ENCODE data around the gene NOC4L. TPM values are rescaled to one million over a fixed set of nuclear protein-coding genes. Genes with fewer than 3 reads are reported as not detected.
"Not testable (repeated sequence)": the region's sequence is repeated elsewhere in the genome, so short reads cannot be mapped to it uniquely, and the experiment has no call there.

Gene NOC4L
- total and polyA plus RNA-seq, 2 donors (not counting 3 experiments of a cell fraction or from before 2014, with no cell fraction given), result 19.4 to 29.4 TPM

DNA sequence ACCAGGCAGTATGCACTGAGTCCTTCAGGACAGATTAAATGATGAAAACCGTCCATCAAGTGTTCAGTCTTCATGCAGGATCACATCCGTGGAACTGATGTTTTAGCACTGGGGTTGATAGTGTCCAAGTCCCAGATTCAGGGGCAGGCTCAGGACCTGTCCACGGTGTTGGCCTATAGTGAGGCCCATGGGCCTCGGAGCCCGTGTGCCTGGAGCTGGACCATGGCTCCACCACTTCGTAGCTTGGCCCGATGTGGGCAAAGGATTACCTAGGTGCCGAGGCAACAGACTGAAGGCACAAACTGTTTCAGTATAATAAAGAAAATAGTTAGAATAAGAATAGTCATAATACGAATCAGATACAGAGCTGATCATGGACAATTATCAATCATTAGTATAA is 42.0 kb upstream of the NOC4L start:
- no peak overlapping the region for H3K9ac ChIP-seq (replicated peaks; ENCODE audit: extremely low read depth, insufficient read depth, low read length)
- no TSS peak for BruUV-seq (replicated peaks)
- TF ChIP-seq POLR2A (IDR thresholded peaks at IDR 0.05; ENCODE audit: low read depth, low read length) (no peak), GATA2 (IDR thresholded peaks at IDR 0.05; ENCODE audit: insufficient read depth, insufficient read length, low read depth, low read length) (no peak), MYC (IDR thresholded peaks at IDR 0.05; ENCODE audit: low read depth, low read length) (no peak), POLR2AphosphoS5 (IDR thresholded peaks at IDR 0.05; ENCODE audit: insufficient read depth, low read depth, low read length) (no peak), FOS (IDR thresholded peaks at IDR 0.05; ENCODE audit: borderline replicate concordance, insufficient read depth, low read length) (no peak), EZH2 (IDR thresholded peaks at IDR 0.05; ENCODE audit: borderline replicate concordance, low read depth, low read length, severe bottlenecking) (no peak), JUN (IDR thresholded peaks at IDR 0.05; ENCODE audit: borderline replicate concordance, insufficient read depth, insufficient read length, low read depth) (no peak)
- TF ChIP-seq, protein P1, sequence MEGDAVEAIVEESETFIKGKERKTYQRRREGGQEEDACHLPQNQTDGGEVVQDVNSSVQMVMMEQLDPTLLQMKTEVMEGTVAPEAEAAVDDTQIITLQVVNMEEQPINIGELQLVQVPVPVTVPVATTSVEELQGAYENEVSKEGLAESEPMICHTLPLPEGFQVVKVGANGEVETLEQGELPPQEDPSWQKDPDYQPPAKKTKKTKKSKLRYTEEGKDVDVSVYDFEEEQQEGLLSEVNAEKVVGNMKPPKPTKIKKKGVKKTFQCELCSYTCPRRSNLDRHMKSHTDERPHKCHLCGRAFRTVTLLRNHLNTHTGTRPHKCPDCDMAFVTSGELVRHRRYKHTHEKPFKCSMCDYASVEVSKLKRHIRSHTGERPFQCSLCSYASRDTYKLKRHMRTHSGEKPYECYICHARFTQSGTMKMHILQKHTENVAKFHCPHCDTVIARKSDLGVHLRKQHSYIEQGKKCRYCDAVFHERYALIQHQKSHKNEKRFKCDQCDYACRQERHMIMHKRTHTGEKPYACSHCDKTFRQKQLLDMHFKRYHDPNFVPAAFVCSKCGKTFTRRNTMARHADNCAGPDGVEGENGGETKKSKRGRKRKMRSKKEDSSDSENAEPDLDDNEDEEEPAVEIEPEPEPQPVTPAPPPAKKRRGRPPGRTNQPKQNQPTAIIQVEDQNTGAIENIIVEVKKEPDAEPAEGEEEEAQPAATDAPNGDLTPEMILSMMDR (IDR thresholded peaks at IDR 0.05; ENCODE audit: extremely low read depth in 1 of 2, insufficient read depth in 1 of 2, low read depth in 1 of 2, low read length in 2 of 2), result no peak
- TF ChIP-seq, protein P2, sequence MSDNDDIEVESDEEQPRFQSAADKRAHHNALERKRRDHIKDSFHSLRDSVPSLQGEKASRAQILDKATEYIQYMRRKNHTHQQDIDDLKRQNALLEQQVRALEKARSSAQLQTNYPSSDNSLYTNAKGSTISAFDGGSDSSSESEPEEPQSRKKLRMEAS (IDR thresholded peaks at IDR 0.05; ENCODE audit: insufficient read depth, insufficient read length), result no peak
- no peaks in the 10 kb centered on the region for H3K79me2 ChIP-seq (ENCODE audit: control insufficient read depth, insufficient read depth, low read length)
- CTCF ChIA-PET, result no interaction called here
- no peak overlapping the region for H3K27ac ChIP-seq (ENCODE audit: insufficient read depth, low read depth, low read length)
- no peaks in the 10 kb centered on the region for H4K20me1 ChIP-seq (replicated peaks; ENCODE audit: control insufficient read depth, extremely low read depth, insufficient read depth, low read length)
- FAIRE-seq (no peak), DNase-seq (ENCODE audit: low read depth, low spot score) (no peak)
- H3K4me2 ChIP-seq (ENCODE audit: insufficient read depth, low read length), result no peak overlapping the region
- no peaks in the 10 kb centered on the region for H3K9me1 ChIP-seq (replicated peaks; ENCODE audit: control insufficient read depth, extremely low read depth, insufficient read depth, low read length)
- no peaks in the 10 kb centered on the region for H3K9me3 ChIP-seq (replicated peaks; ENCODE audit: control insufficient read depth, insufficient read depth, low read length)
- POLR2A ChIA-PET, result no interaction called here
- H3K27me3 ChIP-seq (ENCODE audit: control insufficient read depth in 2 of 2, insufficient read depth in 2 of 2, low read length in 2 of 2), result no peaks in the 10 kb centered on the region
- H3K4me3 ChIP-seq (replicated peaks in 1 of 3; ENCODE audit: insufficient read depth in 1 of 3, low read depth in 1 of 3, low read length in 3 of 3), result no peak overlapping the region
- intact Hi-C loops (cut with micrococcal nuclease) (no loop called here), dilution Hi-C loops (cut with MboI; ENCODE audit: extremely low pct_ligation_motif_present, low sequenced_read_pairs) (no loop called here)
- H2AFZ ChIP-seq (ENCODE audit: low read depth, low read length), result no peak overlapping the region
- H3K4me1 ChIP-seq (ENCODE audit: control insufficient read depth, extremely low read depth, insufficient read depth, low read length), result no peaks in the 10 kb centered on the region
- H3K36me3 ChIP-seq (ENCODE audit: control insufficient read depth in 2 of 2, extremely low read depth in 1 of 2, insufficient read depth in 2 of 2, low read length in 2 of 2), result peaks cover 0 to 11% of the 10 kb centered on the region in 2 experiments

DNA sequence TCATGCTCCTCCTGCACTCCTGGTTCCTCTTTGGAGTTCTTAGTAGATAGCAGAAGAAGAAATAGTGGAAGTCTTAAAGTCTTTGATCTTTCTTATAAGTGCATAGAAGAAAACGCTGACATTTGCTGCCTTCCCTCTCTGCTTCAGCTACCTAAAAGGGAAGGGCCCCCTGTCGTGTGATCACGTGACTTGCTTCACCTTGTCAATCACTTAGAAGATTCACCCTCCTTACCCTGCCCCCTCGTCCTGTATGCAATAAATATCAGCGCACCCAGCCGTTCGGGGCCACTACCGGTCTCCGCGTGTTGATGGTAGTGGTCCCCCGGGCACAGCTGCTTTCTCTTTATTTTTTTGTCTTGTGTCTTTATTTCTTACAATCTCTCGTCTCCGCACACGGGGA is 41.2 kb upstream of the NOC4L start:
- BruUV-seq (replicated peaks); CTCF ChIA-PET; DNase-seq (ENCODE audit: low read depth, low spot score); POLR2A ChIA-PET; H4K20me1 ChIP-seq (replicated peaks; ENCODE audit: control insufficient read depth, extremely low read depth, insufficient read depth, low read length); H3K9me1 ChIP-seq (replicated peaks; ENCODE audit: control insufficient read depth, extremely low read depth, insufficient read depth, low read length); H3K27me3 ChIP-seq (ENCODE audit: control insufficient read depth in 2 of 2, insufficient read depth in 2 of 2, low read length in 2 of 2); FAIRE-seq; H3K9me3 ChIP-seq (replicated peaks; ENCODE audit: control insufficient read depth, insufficient read depth, low read length); H3K4me2 ChIP-seq (ENCODE audit: insufficient read depth, low read length); H3K4me3 ChIP-seq (replicated peaks in 1 of 3; ENCODE audit: insufficient read depth in 1 of 3, low read depth in 1 of 3, low read length in 3 of 3); H3K9ac ChIP-seq (replicated peaks; ENCODE audit: extremely low read depth, insufficient read depth, low read length); dilution Hi-C loops (cut with MboI; ENCODE audit: extremely low pct_ligation_motif_present, low sequenced_read_pairs); intact Hi-C loops (cut with micrococcal nuclease); H3K79me2 ChIP-seq (ENCODE audit: control insufficient read depth, insufficient read depth, low read length); H2AFZ ChIP-seq (ENCODE audit: low read depth, low read length); H3K4me1 ChIP-seq (ENCODE audit: control insufficient read depth, extremely low read depth, insufficient read depth, low read length); H3K27ac ChIP-seq (ENCODE audit: insufficient read depth, low read depth, low read length): not testable (repeated sequence)
- H3K36me3 ChIP-seq (ENCODE audit: control insufficient read depth in 2 of 2, extremely low read depth in 1 of 2, insufficient read depth in 2 of 2, low read length in 2 of 2), result peaks cover 0 to 12% of the 10 kb centered on the region in 2 experiments
